ENCODE measurements around the gene IL12A.

IL12A gene

DNA sequence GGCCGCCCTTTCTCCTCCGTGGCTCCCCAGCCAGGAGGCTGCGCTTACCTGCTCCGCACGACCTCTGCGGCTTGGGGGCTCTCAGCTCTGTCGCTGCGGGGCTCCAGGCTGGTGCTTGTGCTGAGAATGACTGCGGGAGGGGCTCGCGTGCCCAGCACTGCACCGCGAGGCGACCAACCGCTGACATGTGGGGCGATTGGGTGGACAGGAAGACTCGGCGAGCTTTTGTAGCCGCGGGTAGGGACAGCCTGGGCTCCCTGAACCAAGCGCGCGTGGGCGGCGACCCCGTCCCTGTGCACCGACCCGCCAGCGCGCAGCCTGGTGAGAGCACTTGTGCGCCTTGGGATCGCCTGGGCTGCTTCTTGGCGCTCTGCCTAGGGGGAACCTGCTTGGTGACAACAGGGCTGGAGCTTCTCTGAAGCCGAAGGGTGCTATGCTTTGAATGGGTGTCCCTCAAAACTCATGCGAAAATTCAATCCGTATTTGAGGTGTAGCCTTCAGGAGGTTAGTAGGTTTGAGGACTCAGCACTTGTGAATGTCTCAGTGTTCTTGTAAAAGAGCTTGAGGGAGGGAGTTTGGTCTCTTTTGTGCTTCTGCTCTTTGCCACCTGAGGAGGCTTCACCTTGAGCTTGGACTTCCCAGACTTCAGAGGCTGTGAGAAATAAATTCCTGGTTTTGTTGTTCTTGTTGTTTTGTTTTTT is 50.4 kb downstream of the IL12A start:
- no peak for DNase-seq

- no peak for DNase-seq
Observed at GRCh38 chr3:160040181-160040580, 51.5 kb downstream of the IL12A start.

DNA sequence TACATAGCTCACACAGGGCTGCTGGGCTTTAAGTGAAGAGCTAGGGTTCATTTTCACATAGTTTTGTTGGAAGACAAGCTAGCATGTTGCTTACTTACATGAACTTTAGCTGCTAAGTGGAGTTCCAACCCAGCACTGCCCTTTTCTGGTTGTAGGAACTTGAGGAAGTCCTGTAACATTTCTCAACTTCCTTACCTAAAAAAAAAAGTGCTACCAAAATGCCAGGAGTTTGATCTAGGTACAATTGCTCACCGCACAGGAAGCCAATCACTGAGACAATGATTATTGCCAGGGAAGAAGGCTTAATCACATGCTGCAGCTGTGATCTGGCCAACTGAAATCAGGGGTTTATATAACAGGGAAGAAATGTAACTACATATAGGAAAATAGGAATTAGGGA is 52.8 kb downstream of the IL12A start:
- no peak for DNase-seq

DNA sequence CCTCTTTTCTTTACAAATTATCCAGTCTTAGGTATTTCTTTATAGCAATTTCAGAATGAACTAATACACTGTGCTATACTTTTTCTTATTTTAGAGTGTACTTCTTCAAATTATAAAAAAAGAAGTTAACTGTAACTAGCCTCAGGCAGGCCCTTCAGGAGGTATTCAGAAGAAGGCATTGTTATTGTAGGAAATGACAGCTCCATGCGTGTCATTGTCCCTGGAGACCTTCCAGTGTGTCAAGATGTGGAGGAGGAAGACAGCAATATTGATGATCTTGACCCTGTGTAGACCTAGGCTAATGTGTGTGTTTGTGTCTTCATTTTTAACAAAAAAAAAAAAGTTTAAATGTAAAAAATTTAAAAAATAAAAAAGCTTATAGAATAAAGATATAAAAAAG is 55.5 kb downstream of the IL12A start:
- DNase-seq = no peak
